HG03060 (cell line): ENCODE data around the gene RIPPLY3.

Experiments
- ATAC-seq: cut with Tn5 transposase; IDR thresholded peaks from one replicate; pipeline ENCODE4 v1.9.1; 2021; ENCODE audit warnings: low read depth, moderate number of reproducible peaks; ENCODE audit not compliant: unreplicated experiment

RIPPLY3 gene

GRCh38 chr21:37055271-37055855 lies 48.9 kb downstream of the RIPPLY3 start:
- ATAC-seq, result no peak

- ATAC-seq, result no peak
Measured at GRCh38 chr21:37057614-37058013, 51.1 kb downstream of the RIPPLY3 start.

GRCh38 chr21:37058261-37058660 lies 51.8 kb downstream of the RIPPLY3 start:
- no peak for ATAC-seq

- no peak for ATAC-seq
Measured at GRCh38 chr21:37059181-37059580, 52.7 kb downstream of the RIPPLY3 start.

GRCh38 chr21:37060296-37060695 lies 53.8 kb downstream of the RIPPLY3 start:
- no peak for ATAC-seq

- no peak for ATAC-seq
Measured at GRCh38 chr21:37061926-37062592, 55.6 kb downstream of the RIPPLY3 start.

GRCh38 chr21:37062593-37062935 lies 56.1 kb downstream of the RIPPLY3 start:
- no peak for ATAC-seq

GRCh38 chr21:37063433-37063832 lies 56.9 kb downstream of the RIPPLY3 start:
- no peak for ATAC-seq

- ATAC-seq, result no peak
Measured at GRCh38 chr21:37064841-37065240, 58.3 kb downstream of the RIPPLY3 start.

- ATAC-seq, result no peak
Measured at GRCh38 chr21:37065561-37066177, 59.2 kb downstream of the RIPPLY3 start.
